Gastroesophageal sphincter (tissue), 4 donors: ENCODE data around the gene MYO1D. TPM values are rescaled to one million over a fixed set of nuclear protein-coding genes. Genes with fewer than 3 reads are reported as not detected.

Experiments used
- ATAC-seq: fragments of 150-250 bp; one replicate; pipeline ENCODE4 v1.9.1; 2016; ENCODE audit warnings: mild to moderate bottlenecking, moderate library complexity
- H3K27ac ChIP-seq, 4 donors: fragments of 200-600 bp; sonication (generic) in 3 of 4; 1 replicate in 3 of 4; 2 replicates in 1 of 4; pipeline ENCODE4 v1.5.1; 2016 to 2019
- H3K27me3 ChIP-seq: fragments of 200-600 bp; sonication (generic); one replicate; pipeline ENCODE4 v1.5.1; 2019
- H3K36me3 ChIP-seq, 2 donors: fragments of 200-600 bp; sonication (generic); one replicate each; pipeline ENCODE4 v1.5.1; 2019; ENCODE audit warnings: control low read depth in 1 of 2
- H3K4me1 ChIP-seq, 3 donors: fragments of 200-600 bp; sonication (generic); 1 replicate in 2 of 3; 2 replicates in 1 of 3; pipeline ENCODE4 v1.5.1; 2016 to 2019; ENCODE audit warnings: control low read depth in 2 of 3
- H3K4me3 ChIP-seq, 2 donors: fragments of 200-600 bp; sonication (generic); one replicate each; pipeline ENCODE4 v1.5.1; 2019; ENCODE audit warnings: mild to moderate bottlenecking in 1 of 2, moderate library complexity in 1 of 2
- H3K9me3 ChIP-seq, 3 donors: fragments of 200-600 bp; sonication (generic); one replicate each; pipeline ENCODE4 v1.5.1; 2017 to 2019; ENCODE audit warnings: control low read depth in 2 of 3
- CTCF ChIP-seq, 4 experiments: fragments of 200-600 bp in 2 of 4; fragments of 450-650 bp in 2 of 4; sonication (generic) in 1 of 4; IDR thresholded peaks; one replicate each; pipeline ENCODE4 v1.5.1; 2017 to 2019; ENCODE audit warnings: antibody characterized with exemption in 4 of 4, mild to moderate bottlenecking in 2 of 4, moderate library complexity in 2 of 4
- EP300 ChIP-seq: sonication (generic); formaldehyde crosslinking; IDR thresholded peaks from one replicate; pipeline ENCODE4 v1.6.1; 2017; ENCODE audit warnings: antibody characterized with exemption, mild to moderate bottlenecking
- POLR2A ChIP-seq, 2 donors: fragments of 450-650 bp; IDR thresholded peaks; one replicate each; pipeline ENCODE4 v1.6.1; 2017; ENCODE audit warnings: antibody characterized with exemption in 2 of 2, mild to moderate bottlenecking in 2 of 2, moderate library complexity in 1 of 2
- POLR2AphosphoS5 ChIP-seq: sonication (generic); formaldehyde crosslinking; IDR thresholded peaks from one replicate; pipeline ENCODE4 v1.6.1; 2017; ENCODE audit warnings: antibody characterized with exemption
- WGBS, 2 donors: methylation state at CpG; one replicate each; pipeline ENCODE4 v1.1.5; 2018; ENCODE audit warnings: low coverage in 1 of 2; 5-methylcytosine and 5-hydroxymethylcytosine counted together
- total RNA-seq, 4 donors: library from RNA; depleted of rRNA; stranded (reverse); fragments of >200 nt; gene quantifications; one replicate each; pipeline ENCODE4 v1.1.0, GENCODE V29; 2016

MYO1D gene
- total RNA-seq, 4 donors from 2014 or later: 28.2 to 63.5 (median 47.2) TPM

- no peak for ATAC-seq
- 6% methylated on average over 2 of the region's 2 CpGs; no CpG with 5 or more reads in 1 of the 2 donors for WGBS, 2 donors
- Histone ChIP-seq H3K27me3 (no peaks in the 10 kb centered on the region), H3K36me3 (no peaks in the 10 kb centered on the region), H3K27ac (no peak overlapping the region), H3K9me3 (no peaks in the 10 kb centered on the region), H3K4me1 (peaks cover 0 to 20% (median 9%) of the 10 kb centered on the region in 3 donors), H3K4me3 (no peak overlapping the region)
- TF ChIP-seq POLR2A (IDR thresholded peaks at IDR 0.05) (no peak), EP300 (no peak), POLR2AphosphoS5 (no peak)
These were observed 360.5 kb downstream of the MYO1D start for GRCh38 chr17:32516450-32516849.

GRCh38 chr17:32515677-32516383 is 361.1 kb downstream of the MYO1D start:
- H3K27me3 ChIP-seq: no peaks in the 10 kb centered on the region
- H3K27ac ChIP-seq: no peak overlapping the region
- H3K36me3 ChIP-seq: no peaks in the 10 kb centered on the region
- no peaks in the 10 kb centered on the region for H3K9me3 ChIP-seq
- H3K4me3 ChIP-seq: no peak overlapping the region
- no peak for TF ChIP-seq CTCF (IDR thresholded peaks at IDR 0.05)
- TF ChIP-seq POLR2AphosphoS5: no peak
- TF ChIP-seq POLR2A (IDR thresholded peaks at IDR 0.05): no peak
- TF ChIP-seq EP300: no peak
- no peak for ATAC-seq
- 89 to 97% methylated on average over 3 to 4 of the region's 4 CpGs for WGBS, 2 donors
- H3K4me1 ChIP-seq: peaks cover 0 to 20% (median 9%) of the 10 kb centered on the region in 3 donors

GRCh38 chr17:32514606-32515005 is 362.3 kb downstream of the MYO1D start:
- H3K4me1 ChIP-seq: peaks cover 0 to 10% (median 6%) of the 10 kb centered on the region in 3 donors
- no peaks in the 10 kb centered on the region for H3K36me3 ChIP-seq
- no peaks in the 10 kb centered on the region for H3K27me3 ChIP-seq
- 60 to 66% methylated on average over 4 of the region's 4 CpGs for WGBS, 2 donors
- no peak for ATAC-seq
- TF ChIP-seq POLR2A (IDR thresholded peaks at IDR 0.05) (no peak), POLR2AphosphoS5 (no peak), EP300 (no peak), CTCF (IDR thresholded peaks at IDR 0.05) (no peak)
- H3K9me3 ChIP-seq: no peaks in the 10 kb centered on the region
- no peak overlapping the region for H3K27ac ChIP-seq
- no peak overlapping the region for H3K4me3 ChIP-seq

GRCh38 chr17:32513579-32513978 is 363.3 kb downstream of the MYO1D start:
- no peak overlapping the region for H3K4me3 ChIP-seq
- H3K9me3 ChIP-seq: no peaks in the 10 kb centered on the region
- peaks cover 0 to under 1% (median under 1%) of the 10 kb centered on the region in 3 donors for H3K4me1 ChIP-seq
- TF ChIP-seq CTCF (IDR thresholded peaks at IDR 0.05): no peak
- TF ChIP-seq POLR2A (IDR thresholded peaks at IDR 0.05): no peak
- no peak for TF ChIP-seq POLR2AphosphoS5
- no peak for TF ChIP-seq EP300
- H3K27me3 ChIP-seq: no peaks in the 10 kb centered on the region
- 78 to 88% methylated on average over 2 of the region's 3 CpGs for WGBS, 2 donors
- H3K27ac ChIP-seq: no peak overlapping the region
- H3K36me3 ChIP-seq: no peaks in the 10 kb centered on the region
- ATAC-seq: no peak

GRCh38 chr17:32512328-32512727 is 364.6 kb downstream of the MYO1D start:
- Histone ChIP-seq H3K27me3 (no peaks in the 10 kb centered on the region), H3K36me3 (no peaks in the 10 kb centered on the region), H3K4me3 (no peak overlapping the region), H3K4me1 (no peaks in the 10 kb centered on the region), H3K27ac (no peak overlapping the region), H3K9me3 (no peaks in the 10 kb centered on the region)
- no peak for ATAC-seq
- TF ChIP-seq POLR2AphosphoS5 (no peak), CTCF (IDR thresholded peaks at IDR 0.05) (no peak), POLR2A (IDR thresholded peaks at IDR 0.05) (no peak), EP300 (no peak)
- no CpG with 5 or more reads among the region's 2 CpGs for WGBS, 2 donors
